ENCODE results near the gene LATS2.

Gene LATS2

GRCh38 chr13:21047591-21048282, 13.6 kb downstream of the LATS2 start:
- DNase-seq (ENCODE audit: low read depth): no peak

- no peak for DNase-seq (ENCODE audit: low read depth)
Observed at GRCh38 chr13:21047087-21047486, 14.3 kb downstream of the LATS2 start.

DNA sequence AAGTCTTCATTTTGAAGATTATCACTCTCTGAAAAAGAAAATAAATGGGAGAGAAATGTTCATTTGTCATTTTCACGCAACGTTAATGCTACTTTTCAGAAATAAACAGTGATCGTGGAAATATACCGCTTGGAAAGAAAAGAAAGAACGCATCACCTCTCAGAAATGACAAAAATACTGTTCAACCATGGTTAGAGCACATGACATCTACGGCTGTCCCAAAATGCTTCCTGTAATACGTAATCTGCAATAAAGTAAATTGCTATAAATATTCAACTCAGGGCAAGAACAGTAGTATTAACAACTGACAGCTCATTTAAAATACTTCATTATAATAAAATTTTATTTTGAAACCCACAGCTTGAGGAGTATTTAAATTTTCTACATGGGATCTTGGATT, 15.2 kb downstream of the LATS2 start:
- no peak for DNase-seq (ENCODE audit: low read depth)

DNA sequence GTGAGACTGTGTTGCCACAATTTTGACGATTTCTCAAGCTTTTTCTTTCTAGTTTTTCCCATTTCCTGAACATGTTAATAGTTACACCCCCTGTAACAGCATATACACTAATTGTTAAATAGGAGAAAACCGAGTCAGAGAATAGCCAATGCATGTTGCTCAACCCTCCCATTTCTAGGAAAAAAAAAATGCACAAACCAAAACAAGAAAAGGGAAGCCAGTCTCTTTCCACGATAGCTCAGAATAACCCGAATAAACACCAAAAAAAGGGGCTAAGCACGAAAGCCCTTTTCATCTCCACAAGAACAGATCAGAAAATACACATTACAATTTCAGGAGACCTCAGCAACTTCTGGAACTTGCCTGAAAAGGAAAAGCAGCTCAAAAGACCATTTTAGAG, 16.3 kb downstream of the LATS2 start:
- DNase-seq (ENCODE audit: low read depth): no peak

DNA sequence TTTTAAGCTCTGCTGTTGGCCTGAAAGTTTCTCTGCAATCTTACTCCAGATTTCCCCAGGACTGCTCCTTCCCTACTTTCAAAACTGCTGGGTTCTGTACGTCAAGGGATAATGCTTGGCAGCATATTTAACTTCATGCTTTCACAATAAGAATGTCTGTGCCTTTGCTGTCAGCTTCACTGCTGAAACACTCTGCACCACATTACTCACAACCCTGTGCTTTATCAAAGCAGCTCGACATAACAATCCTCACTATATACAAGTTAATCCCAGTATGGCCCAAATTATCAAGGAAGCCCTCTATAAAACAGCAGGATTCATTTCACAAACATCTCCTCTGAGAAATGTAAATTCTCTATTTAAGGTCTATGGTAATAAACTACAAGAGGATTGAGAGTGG, 17.5 kb downstream of the LATS2 start:
- DNase-seq (ENCODE audit: low read depth): no peak

GRCh38 chr13:21040120-21040826, 21.1 kb downstream of the LATS2 start:
- no peak for DNase-seq (ENCODE audit: low read depth)

DNA sequence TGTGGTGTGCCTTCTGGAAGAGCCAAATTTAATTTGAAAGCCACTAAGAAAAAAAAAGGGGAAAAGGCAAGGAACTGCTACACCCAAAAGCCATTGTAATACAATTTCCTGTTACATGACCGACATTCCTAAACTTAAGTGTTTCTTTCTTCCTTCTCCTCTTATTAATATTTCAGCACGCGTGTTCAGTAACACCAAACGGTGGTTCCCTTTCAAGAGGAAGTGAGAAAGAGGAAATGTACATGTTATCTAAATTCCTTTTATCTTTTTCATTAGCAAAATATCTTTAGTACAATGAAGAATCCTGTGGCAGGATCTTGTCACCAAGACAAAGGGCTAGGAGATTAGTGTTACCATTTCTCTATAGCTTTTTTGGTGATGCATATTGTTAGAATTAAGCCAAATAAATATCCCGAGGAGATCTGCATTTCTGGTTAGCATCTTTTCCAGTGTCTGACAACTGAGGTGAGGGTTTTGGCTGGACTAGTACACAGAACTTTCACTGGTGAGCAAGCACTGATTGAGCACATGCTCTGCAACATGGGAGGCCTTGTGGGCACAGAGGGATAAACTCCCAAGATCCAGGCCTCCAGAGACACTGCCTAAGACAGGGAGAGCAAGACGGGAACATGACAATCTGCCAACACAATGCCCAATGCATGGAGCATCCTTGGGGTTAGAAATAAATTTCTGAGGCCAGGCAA, 22.1 kb downstream of the LATS2 start:
- no peak for DNase-seq (ENCODE audit: low read depth)

DNA sequence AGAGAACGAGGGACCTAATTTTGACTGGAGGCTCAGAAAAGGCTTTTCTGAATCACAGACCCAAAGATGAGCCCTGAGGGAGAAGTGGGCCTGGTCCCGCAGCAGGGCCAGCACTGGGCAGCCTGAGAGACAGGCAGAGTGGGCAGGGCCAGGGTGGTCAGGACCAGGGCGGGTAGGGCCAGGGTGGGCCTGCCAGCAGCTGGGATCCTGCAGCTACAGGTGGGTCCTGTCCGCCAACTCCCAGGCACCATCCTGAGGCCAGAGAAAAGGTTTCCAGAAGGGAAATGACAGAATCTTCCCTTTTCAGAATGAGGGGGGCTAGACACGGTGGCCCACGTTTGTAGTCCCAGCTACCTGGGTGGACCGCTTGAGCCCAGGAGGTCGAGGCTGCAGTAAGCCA, 23.7 kb downstream of the LATS2 start:
- DNase-seq (ENCODE audit: low read depth): no peak

DNA sequence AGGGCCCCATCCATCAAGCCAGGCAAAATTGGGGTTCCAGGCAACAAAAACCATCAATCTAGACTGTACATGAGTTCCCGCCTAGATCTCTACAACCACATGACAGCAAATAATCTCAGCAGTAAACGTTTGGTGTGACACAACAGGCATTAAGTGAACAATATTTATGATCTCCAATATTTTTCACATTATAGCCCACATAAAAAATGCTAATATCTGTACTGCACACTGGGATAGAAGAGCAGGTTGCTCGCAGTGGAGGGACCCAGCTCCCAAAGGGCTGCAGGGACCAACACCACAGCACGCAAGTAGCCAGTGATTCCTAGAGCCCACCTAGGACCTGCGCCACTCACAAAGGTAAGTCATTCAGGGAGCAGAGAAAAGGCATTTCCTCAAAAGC, 25.9 kb downstream of the LATS2 start:
- no peak for DNase-seq (ENCODE audit: low read depth)

DNA sequence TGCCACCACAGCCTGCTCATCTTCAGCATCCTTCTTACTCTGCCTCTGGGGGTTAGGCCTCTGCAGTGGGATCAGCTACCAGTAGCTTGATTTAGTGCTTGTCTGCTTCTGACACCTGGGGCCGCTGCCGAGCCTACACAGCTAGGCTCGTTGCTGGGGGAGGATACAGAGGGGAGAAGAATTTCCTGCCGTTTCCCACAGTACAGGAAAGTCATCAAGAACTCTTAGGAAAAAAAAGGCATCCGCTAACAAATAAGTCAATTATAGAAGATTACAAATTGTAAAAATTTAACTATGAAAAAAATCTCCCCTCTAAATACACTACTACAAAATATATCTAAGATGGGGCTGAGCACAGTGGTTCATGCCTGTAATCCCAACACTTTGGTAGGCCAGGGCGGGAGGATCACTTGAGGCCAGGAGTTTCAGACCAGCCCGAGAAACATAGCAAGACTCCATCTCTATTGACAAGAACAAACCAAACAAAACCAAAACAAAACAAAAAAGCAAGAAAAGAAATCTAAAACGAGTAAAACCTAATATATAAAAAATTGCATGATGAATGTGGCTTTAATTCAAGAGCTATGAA, 26.7 kb downstream of the LATS2 start:
- DNase-seq (ENCODE audit: low read depth): no peak

- DNase-seq (ENCODE audit: low read depth): no peak
Observed at GRCh38 chr13:21033856-21034602, 27.4 kb downstream of the LATS2 start.

DNA sequence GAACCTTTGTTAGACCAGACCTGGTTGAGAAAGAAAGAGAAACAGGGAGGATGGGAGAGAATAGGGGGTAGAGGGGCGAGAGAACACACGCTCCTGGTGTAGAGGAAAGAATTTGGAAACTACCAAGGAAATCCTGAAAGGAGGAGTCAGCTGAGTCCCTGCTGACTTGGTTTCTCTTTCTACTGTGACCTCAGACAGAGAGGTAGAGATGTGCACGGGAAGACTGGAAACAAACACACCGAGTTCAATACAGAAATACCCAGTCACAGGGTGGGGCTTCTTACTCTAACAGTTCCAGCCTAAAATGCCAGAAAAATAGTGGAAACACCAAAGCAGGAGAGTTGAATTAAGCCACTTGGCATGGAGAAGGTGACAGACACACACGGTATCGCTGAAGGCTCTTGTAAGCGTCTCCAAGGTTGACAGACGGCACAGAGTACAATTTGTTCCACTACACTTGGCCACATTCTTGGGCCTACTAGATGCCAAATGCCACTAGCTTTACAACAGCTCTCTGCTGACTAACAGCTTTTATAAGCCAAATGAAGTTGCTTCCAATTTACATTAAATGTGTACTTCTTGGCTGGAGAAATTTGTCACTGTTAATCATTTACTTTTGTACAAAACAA, 28.1 kb downstream of the LATS2 start:
- DNase-seq (ENCODE audit: low read depth): no peak

DNA sequence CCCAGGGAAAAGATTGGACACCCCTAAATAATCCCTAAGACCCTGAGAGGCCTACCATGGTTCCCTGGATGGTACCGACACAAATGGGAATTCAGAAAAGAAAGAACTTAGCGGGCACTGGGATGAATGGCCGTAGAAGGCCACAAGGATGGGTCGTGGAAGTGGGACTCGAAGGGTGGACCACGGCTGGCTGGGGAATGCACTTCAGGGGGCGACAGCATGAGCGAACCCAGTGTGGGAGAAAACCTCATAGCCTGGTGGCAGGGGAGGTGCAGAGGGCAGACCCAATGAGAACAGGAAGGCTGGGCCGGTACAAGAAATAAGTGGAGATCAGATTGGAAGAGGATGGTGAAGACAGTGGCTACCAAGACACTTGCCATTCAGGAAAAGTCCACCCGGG, 28.7 kb downstream of the LATS2 start:
- no peak for DNase-seq (ENCODE audit: low read depth)

- DNase-seq (ENCODE audit: low read depth): no peak
Observed at GRCh38 chr13:21031594-21032275, 29.7 kb downstream of the LATS2 start.

DNA sequence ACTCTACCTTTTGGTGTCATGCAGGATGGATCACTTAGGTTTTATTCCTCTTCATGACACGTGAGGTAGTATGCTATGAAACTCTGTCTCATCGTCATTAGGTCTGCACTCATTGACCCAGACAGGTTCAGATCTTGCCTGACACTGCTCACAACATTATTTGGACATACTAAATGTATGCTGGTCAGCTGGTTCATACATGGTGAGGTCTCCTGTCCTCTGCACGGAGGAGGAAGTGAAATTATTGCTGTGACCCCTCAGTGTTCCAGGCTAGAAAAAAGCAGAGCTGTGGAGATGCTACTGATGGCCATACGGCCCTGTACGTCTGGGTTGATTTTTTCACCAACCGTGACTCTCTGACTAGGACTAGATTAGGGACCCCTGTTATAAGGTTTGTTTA, 35.8 kb downstream of the LATS2 start:
- no peak for DNase-seq (ENCODE audit: low read depth)

DNA sequence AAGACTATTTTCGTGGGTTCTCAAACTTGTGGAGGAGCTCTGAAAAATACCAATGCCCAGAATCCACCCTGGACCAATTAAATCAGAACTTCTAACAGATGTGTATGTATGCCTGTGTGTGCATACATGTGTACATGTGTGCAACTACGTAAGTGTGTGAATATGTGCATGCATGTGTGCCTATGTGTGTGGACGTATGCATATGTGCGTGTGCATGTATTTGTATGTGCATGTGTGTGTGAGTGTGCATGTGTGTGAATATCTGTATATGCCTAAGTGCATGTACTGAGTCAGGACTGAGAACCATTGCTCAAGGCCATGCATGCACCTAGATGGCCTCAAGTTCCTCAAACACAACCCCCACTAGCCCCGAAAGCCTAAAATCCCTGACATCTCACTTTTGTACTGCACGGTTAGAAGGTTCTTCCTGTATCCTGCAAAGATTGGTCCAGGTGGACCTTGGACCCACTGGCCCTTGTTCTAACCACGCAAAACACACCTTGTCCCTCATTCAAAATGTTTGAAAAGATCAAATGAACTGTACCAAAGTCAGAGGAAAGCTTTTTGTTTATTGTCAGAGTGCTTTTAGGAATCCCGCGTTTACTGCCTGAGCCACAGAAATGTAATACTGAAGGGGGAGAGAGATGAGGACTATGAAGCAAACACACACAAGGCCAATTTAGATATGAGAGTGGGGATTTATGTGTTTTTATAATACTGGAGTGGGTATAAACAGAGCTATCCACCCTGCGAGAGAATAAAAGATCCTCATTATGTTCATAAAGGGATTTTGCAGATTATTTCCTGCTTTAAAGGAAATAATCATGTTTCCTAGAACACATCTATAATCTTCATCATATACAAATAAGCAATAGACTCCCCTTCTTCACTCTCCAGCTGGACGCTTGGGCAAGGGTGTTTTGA, 39.1 kb downstream of the LATS2 start:
- no peak for DNase-seq (ENCODE audit: low read depth)

DNA sequence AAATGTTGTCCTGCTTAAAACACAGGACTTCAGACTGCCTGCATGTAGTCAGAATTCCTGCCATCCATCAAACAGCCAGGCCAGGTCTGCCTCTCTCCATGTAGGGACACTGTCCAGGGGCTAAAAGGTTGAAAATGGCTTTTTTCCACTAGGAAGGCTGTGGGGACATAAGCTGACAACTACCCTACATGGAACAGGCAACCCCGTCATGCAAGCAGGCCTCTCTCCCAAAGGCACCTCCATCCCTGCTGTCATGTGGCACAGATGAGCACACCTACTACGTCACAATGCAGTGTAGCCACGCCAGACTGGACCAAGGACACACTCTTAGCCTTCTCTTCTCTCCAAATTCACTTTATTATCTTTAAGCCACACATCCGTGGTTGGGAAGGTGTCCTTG, 40.8 kb downstream of the LATS2 start:
- DNase-seq (ENCODE audit: low read depth): no peak

DNA sequence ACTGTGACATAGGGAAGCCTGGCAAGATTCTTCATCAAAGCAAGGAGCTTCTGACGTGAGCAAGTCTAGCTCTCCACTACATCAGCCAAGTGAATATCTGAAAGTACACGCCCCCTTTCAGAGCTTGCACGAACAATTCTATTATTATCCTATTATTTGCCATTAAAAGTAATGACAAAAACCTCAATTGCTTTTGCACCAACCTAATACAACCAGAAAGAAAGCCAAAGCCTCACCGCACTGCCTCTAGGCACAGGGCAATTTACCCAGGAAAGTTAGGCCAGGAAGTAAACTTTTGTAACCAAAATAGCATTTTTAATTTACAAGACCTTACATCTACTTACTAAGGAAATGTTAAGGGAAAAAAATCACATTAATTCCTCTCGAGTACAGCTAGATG, 41.2 kb downstream of the LATS2 start:
- DNase-seq (ENCODE audit: low read depth): no peak

GRCh38 chr13:21018220-21018619, 43.2 kb downstream of the LATS2 start:
- no peak for DNase-seq (ENCODE audit: low read depth)

- no peak for DNase-seq (ENCODE audit: low read depth)
Observed at GRCh38 chr13:21016487-21016886, 44.9 kb downstream of the LATS2 start.
